Hematopoietic multipotent progenitor cell treated with erythropoietin and hydrocortisone succinate and interleukin-3 and kit ligand, for 17 days (in vitro differentiated cells): ENCODE results near the gene GARNL3.

Experiments
- DNase-seq: peaks from one replicate; pipeline ENCODE4 v3.0.0-alpha.2; 2015; ENCODE audit warnings: low spot score

Gene GARNL3

DNA sequence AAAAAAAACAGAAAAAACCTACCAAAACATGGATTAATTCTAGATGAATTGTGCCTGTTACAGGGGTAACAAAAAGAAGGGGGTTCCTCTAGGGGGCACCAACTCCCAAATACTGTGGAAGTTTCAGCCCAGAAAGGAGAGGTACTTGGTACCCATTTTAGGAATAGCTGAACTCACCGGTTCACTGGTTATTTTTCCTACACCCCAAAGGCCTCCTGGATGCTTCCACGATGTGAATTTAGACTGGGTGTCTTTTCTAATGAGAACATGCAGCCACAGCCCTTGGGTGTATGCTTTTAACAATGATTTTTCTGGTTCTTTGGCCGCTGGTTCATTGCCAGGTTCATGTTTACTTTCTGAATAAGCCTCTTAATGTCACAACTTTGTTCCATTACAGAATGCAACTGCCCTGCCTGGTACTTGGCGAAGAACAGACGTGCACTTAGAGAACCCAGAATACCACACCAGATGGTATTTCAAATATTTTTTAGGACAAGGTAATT lies 46.7 kb downstream of the GARNL3 start:
- DNase-seq: peak; percentile 11

GRCh38 chr9:127313042-127313560 lies 48.5 kb downstream of the GARNL3 start:
- DNase-seq: no peak

DNA sequence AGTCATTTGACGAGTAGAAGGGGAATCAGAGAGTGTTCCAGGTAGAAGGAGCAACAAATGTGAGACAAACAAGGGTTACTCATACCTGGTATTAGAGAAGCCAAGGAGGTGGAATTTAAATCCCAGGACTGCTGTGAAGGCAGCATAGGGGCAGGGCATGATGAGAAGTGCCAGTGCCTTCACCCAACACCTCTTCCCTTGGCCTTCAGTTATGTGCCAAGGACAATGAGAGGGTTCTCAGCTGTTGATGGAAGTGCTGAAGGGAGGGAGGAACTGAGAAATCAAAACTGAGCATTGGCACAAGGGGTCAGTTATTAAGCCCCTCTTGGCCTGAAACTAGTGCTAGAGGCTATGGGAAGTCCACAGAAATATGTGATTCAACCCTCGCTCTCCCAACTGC lies 50.3 kb downstream of the GARNL3 start:
- no peak for DNase-seq

- no peak for DNase-seq
Observed at GRCh38 chr9:127316586-127317323, 52.2 kb downstream of the GARNL3 start.

GRCh38 chr9:127318651-127319167 lies 54.1 kb downstream of the GARNL3 start:
- DNase-seq: no peak

- no peak for DNase-seq
Observed at GRCh38 chr9:127319366-127320114, 55.0 kb downstream of the GARNL3 start.

GRCh38 chr9:127320115-127320378 lies 55.5 kb downstream of the GARNL3 start:
- no peak for DNase-seq

DNA sequence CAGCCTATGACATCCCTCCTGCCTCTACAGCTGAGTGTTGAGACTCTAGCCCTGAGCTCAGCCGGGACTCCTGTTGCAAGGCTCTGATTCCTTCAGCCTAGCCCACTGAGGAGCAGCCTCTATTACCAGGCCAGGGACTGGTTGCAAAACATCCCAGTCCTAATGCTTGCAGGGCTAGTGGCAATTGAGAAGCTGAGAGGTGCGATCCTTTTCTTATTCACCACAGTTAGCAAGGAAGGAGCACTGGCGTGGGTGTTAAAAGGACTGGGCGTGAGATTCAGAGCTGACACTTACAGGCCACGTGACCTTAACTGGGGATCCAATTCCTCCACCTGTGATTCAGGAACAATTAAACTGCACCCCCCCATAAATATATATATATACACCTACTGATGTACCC lies 58.8 kb downstream of the GARNL3 start:
- DNase-seq: no peak

GRCh38 chr9:127330501-127330900 lies 65.9 kb downstream of the GARNL3 start:
- DNase-seq: no peak

DNA sequence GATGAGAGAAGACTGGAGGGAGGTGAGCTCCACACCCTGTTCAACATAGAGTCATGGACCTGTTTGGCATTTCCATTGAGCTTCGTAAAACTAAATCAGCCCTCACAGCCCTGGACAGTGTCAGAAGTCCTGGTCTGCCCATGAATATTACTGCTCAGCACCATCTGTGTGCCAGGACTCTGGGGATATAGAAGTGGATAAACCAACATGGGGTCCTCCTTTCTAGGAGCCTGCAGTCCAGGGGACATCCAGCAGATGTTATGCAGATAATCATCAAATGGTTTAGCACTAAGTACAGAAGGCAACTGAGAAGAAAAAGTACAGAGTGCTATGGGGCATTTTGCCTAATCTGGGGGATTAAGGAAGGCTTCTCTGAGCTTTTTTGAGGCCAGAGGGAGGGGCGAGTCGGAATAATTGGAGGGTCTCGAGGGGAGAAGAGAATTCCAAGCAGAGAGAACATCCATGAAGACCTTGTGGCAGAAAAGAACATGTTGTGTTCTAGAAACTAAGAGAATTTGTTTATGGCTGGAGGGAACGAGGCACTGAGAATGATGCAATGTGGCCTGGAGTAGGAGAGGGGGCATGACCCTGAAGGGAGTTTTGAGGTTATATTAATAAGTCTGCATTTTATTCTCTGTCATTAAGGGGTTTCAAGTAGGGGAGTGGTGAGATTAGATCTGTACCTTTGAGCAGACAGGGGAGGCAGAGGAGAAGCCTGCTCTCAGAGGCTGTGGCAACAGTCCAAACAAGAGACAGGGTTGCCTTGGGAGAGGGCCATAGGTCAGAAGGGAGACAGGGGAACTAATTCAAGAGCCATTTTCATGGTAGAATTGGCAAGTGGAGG lies 68.9 kb downstream of the GARNL3 start:
- DNase-seq: no peak

DNA sequence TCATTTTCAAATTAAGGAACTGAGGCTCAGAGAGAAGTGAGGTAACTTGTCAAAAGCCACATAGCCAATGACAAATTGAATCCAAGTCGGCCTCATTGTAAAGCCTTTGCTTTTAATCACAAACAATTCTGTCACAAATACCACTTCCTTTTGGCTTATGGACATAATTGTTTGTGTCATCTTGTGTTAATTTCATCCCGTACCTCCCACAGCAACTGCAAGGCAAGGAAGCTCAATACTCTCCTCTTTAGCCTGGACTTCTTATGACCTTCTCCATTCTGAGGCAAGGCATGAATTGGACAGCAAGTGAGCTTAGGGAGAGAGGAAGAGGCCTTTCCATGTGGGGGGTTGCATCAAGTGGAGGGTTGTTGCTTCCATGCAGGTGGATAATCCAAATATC lies 70.2 kb downstream of the GARNL3 start:
- DNase-seq: no peak

DNA sequence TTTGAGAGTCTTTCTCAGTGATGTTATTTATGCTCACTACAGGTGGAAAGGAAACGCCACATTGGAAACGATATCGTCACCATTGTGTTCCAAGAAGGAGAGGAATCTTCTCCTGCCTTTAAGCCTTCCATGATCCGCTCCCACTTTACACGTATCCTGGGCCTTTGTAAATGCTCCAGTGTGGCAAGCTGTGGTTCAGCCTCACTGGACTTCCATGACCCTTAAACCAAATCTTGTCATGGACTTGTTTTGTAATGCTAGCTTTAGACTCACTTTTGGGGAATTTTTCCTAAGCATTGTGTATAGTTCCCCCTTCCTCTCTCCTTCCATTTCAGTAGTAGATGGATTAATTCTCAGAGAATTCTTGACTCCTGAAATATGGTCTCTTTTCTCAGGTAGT lies 71.5 kb downstream of the GARNL3 start:
- DNase-seq: no peak

- DNase-seq: no peak
Observed at GRCh38 chr9:127336506-127337352, 72.2 kb downstream of the GARNL3 start.

- DNase-seq: no peak
Observed at GRCh38 chr9:127340721-127341120, 76.1 kb downstream of the GARNL3 start.

DNA sequence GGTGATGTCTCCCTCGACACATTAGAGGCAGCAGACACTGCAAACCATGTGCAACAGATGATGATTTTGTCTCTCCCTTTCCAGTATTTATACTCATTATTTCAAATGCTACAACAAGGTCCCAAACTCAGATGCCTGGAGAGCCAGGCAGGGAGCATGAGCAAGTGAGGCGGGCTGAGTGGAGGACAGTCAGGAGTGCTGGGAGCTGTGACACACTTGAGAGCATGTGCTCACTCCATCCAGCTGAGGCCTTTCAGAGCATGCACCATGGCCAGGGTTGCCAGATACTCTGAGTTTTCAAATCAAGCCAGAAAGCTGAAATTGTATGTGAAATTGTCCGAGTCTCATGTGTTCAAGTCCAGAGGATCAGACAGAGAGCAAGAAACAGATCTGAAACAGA lies 76.6 kb downstream of the GARNL3 start:
- DNase-seq: no peak

- no peak for DNase-seq
Observed at GRCh38 chr9:127344368-127345000, 79.9 kb downstream of the GARNL3 start.

GRCh38 chr9:127345566-127345965 lies 81.0 kb downstream of the GARNL3 start:
- no peak for DNase-seq

GRCh38 chr9:127346584-127346983 lies 82.0 kb downstream of the GARNL3 start:
- no peak for DNase-seq

GRCh38 chr9:127347831-127348776 lies 83.5 kb downstream of the GARNL3 start:
- DNase-seq: no peak
